ENCODE results near the gene EXT2.

EXT2 gene

GRCh38 chr11:44243086-44243485 is 147.6 kb downstream of the EXT2 start:
- no peak for DNase-seq (ENCODE audit: low read depth)

GRCh38 chr11:44243595-44244343 is 148.3 kb downstream of the EXT2 start:
- DNase-seq (ENCODE audit: low read depth) = peak; percentile 80

GRCh38 chr11:44244639-44245310 is 149.3 kb downstream of the EXT2 start:
- DNase-seq (ENCODE audit: low read depth) = peak; percentile 59

- no peak for DNase-seq (ENCODE audit: low read depth)
These were observed 151.2 kb downstream of the EXT2 start for GRCh38 chr11:44246726-44247125.

- DNase-seq (ENCODE audit: low read depth) = no peak
These were observed 152.0 kb downstream of the EXT2 start for GRCh38 chr11:44247508-44247907.

- DNase-seq (ENCODE audit: low read depth) = no peak
These were observed 152.6 kb downstream of the EXT2 start for GRCh38 chr11:44248109-44248508.

GRCh38 chr11:44250421-44250820 is 154.9 kb downstream of the EXT2 start:
- no peak for DNase-seq (ENCODE audit: low read depth)

GRCh38 chr11:44252999-44253602 is 157.6 kb downstream of the EXT2 start:
- no peak for DNase-seq (ENCODE audit: low read depth)

GRCh38 chr11:44255406-44256071 is 160.1 kb downstream of the EXT2 start:
- no peak for DNase-seq (ENCODE audit: low read depth)

GRCh38 chr11:44256673-44257291 is 161.3 kb downstream of the EXT2 start:
- no peak for DNase-seq (ENCODE audit: low read depth)

GRCh38 chr11:44257338-44258189 is 162.1 kb downstream of the EXT2 start:
- DNase-seq (ENCODE audit: low read depth) = no peak

GRCh38 chr11:44258190-44258489 is 162.7 kb downstream of the EXT2 start:
- DNase-seq (ENCODE audit: low read depth) = peak; percentile 43

GRCh38 chr11:44258839-44259420 is 163.5 kb downstream of the EXT2 start:
- DNase-seq (ENCODE audit: low read depth) = no peak

- DNase-seq (ENCODE audit: low read depth) = no peak
These were observed 164.6 kb downstream of the EXT2 start for GRCh38 chr11:44260081-44260480.

GRCh38 chr11:44261800-44262591 is 166.5 kb downstream of the EXT2 start:
- DNase-seq (ENCODE audit: low read depth) = no peak

GRCh38 chr11:44263738-44264437 is 168.4 kb downstream of the EXT2 start:
- no peak for DNase-seq (ENCODE audit: low read depth)

- DNase-seq (ENCODE audit: low read depth) = no peak
These were observed 168.9 kb downstream of the EXT2 start for GRCh38 chr11:44264438-44264749.

- no peak for DNase-seq (ENCODE audit: low read depth)
These were observed 169.3 kb downstream of the EXT2 start for GRCh38 chr11:44264761-44265160.

- no peak for DNase-seq (ENCODE audit: low read depth)
These were observed 170.7 kb downstream of the EXT2 start for GRCh38 chr11:44266056-44266780.
